K562 (cell line): ENCODE results near the gene STUB1. TPM values are rescaled to one million over a fixed set of nuclear protein-coding genes. Genes with fewer than 3 reads are reported as not detected.
A peak's percentile ranks its signal among the peaks of the same experiment; 100 is the strongest.

Experiments
- BCL6 ChIP-seq: fragments of 250-450 bp; sonication (Bioruptor Pico); IDR thresholded peaks from 2 replicates; pipeline ENCODE4 v1.4.0; 2020
- BMI1 ChIP-seq: fragments of 150-350 bp; IDR thresholded peaks from 2 replicates; pipeline ENCODE4 v1.6.1; 2014; ENCODE audit warnings: low read length
- CBX2 ChIP-seq: fragments of 200-600 bp; sonication (generic); IDR thresholded peaks from one replicate; pipeline ENCODE4 v1.6.1; 2012; ENCODE audit warnings: mild to moderate bottlenecking, low read length, inconsistent platforms; ENCODE audit not compliant: insufficient read depth, poor library complexity, severe bottlenecking
- ELF2 ChIP-seq: fragments of 250-450 bp; sonication (Bioruptor Pico); IDR thresholded peaks from 2 replicates; pipeline ENCODE4 v1.5.0; 2021; ENCODE audit warnings: mild to moderate bottlenecking
- FOXP1 ChIP-seq: sonication (generic); formaldehyde crosslinking; IDR thresholded peaks from 2 replicates; pipeline ENCODE4 v1.8.0; 2022; ENCODE audit warnings: mild to moderate bottlenecking, missing genetic modification reagents
- GABPB1 ChIP-seq: sonication (generic); formaldehyde crosslinking; IDR thresholded peaks from 2 replicates; pipeline ENCODE4 v1.8.0; 2022; ENCODE audit warnings: mild to moderate bottlenecking, missing genetic modification reagents
- HMG20A ChIP-seq: fragments of 450-650 bp; formaldehyde crosslinking; conservative IDR thresholded peaks from 2 replicates; pipeline ENCODE4 v1.4.0; 2020; ENCODE audit warnings: mild to moderate bottlenecking, mixed read lengths
- HMG20B ChIP-seq: fragments of 250-450 bp; sonication (Bioruptor Pico); IDR thresholded peaks from 2 replicates; pipeline ENCODE4 v1.5.0; 2021; ENCODE audit warnings: mild to moderate bottlenecking
- HNRNPL ChIP-seq: fragments of 200-400 bp; formaldehyde crosslinking; IDR thresholded peaks from 2 replicates; pipeline ENCODE4 v1.6.1; 2017; ENCODE audit warnings: low read depth, mild to moderate bottlenecking, low read length
- HNRNPLL ChIP-seq: fragments of 200-400 bp; formaldehyde crosslinking; IDR thresholded peaks from 2 replicates; pipeline ENCODE4 v1.6.1; 2017; ENCODE audit warnings: low read length, low read depth, mild to moderate bottlenecking; ENCODE audit not compliant: poor library complexity, severe bottlenecking
- HOXB6 ChIP-seq: fragments of 250-450 bp; sonication (Bioruptor Pico); IDR thresholded peaks from 2 replicates; pipeline ENCODE4 v1.5.1; 2022; ENCODE audit warnings: mild to moderate bottlenecking, borderline replicate concordance
- KDM2B ChIP-seq: fragments of 250-450 bp; sonication (Bioruptor Pico); IDR thresholded peaks from 2 replicates; pipeline ENCODE4 v1.8.0; 2021; ENCODE audit warnings: mild to moderate bottlenecking, moderate library complexity
- NEUROD1 ChIP-seq: fragments of 150-350 bp; IDR thresholded peaks from 2 replicates; pipeline ENCODE4 v1.6.1; 2014; ENCODE audit warnings: borderline replicate concordance, low read length, low read depth; ENCODE audit not compliant: partially characterized antibody
- NRF1 ChIP-seq, 2 experiments: fragments of 450-650 bp; IDR thresholded peaks in 1 of 2; conservative IDR thresholded peaks in 1 of 2; 2 replicates each; pipeline ENCODE4 v1.6.1; 2014; ENCODE audit warnings: mild to moderate bottlenecking in 2 of 2
- PHF8 ChIP-seq: fragments of 200-600 bp; sonication (generic); IDR thresholded peaks from 2 replicates; pipeline ENCODE4 v1.6.1; 2012; ENCODE audit warnings: mixed run types, mild to moderate bottlenecking, inconsistent platforms, low read length, moderate library complexity, borderline replicate concordance
- RBBP5 ChIP-seq: fragments of 200-600 bp; sonication (generic); IDR thresholded peaks from 2 replicates; pipeline ENCODE4 v1.6.1; 2012; ENCODE audit warnings: borderline replicate concordance, mild to moderate bottlenecking, low read length, control low read depth, inconsistent platforms; ENCODE audit not compliant: insufficient read depth, poor library complexity, severe bottlenecking
- SAP30 ChIP-seq: fragments of 200-600 bp; sonication (generic); IDR thresholded peaks from 2 replicates; pipeline ENCODE4 v1.6.1; 2012; ENCODE audit warnings: borderline replicate concordance, low read depth, mild to moderate bottlenecking, moderate library complexity, low read length, control low read depth, inconsistent platforms; ENCODE audit not compliant: insufficient read depth, poor library complexity, severe bottlenecking
- SPI1 ChIP-seq: IDR thresholded peaks from 2 replicates; pipeline ENCODE4 v1.6.1; 2011; ENCODE audit warnings: low read depth, low read length, control low read depth, borderline replicate concordance
- YY1 ChIP-seq, 3 experiments: IDR thresholded peaks; 2 replicates each; pipeline ENCODE4 v1.6.1; 2011; ENCODE audit warnings: low read length in 2 of 3, mild to moderate bottlenecking in 2 of 3, moderate library complexity in 2 of 3, borderline replicate concordance in 1 of 3, control low read depth in 1 of 3, low read depth in 1 of 3; ENCODE audit not compliant: insufficient read depth in 3 of 3, insufficient replicate concordance in 2 of 3, control insufficient read depth in 1 of 3, insufficient read length in 1 of 3; ENCODE audit errors: extremely low read depth in 1 of 3
- ZFP30 ChIP-seq: fragments of 250-450 bp; sonication (Bioruptor Pico); IDR thresholded peaks from 2 replicates; pipeline ENCODE4 v1.8.0; 2022; ENCODE audit warnings: moderate library complexity, mild to moderate bottlenecking, inconsistent platforms, borderline replicate concordance
- ZNF175 ChIP-seq: fragments of 200-800 bp; sonication (Bioruptor generic); IDR thresholded peaks from 2 replicates; pipeline ENCODE4 v1.6.1; 2016; ENCODE audit warnings: low read depth, mild to moderate bottlenecking, missing genetic modification characterization, missing compliant biosample characterization
- ZNF324 ChIP-seq: fragments of 250-450 bp; sonication (Bioruptor Pico); IDR thresholded peaks from 2 replicates; pipeline ENCODE4 v1.4.0; 2020; ENCODE audit warnings: mild to moderate bottlenecking
- ZNF583 ChIP-seq: fragments of 250-450 bp; sonication (Bioruptor Pico); IDR thresholded peaks from 2 replicates; pipeline ENCODE4 v1.4.0; 2020
- ZNF644 ChIP-seq: fragments of 200-800 bp; sonication (Bioruptor generic); IDR thresholded peaks from 2 replicates; pipeline ENCODE4 v1.6.1; 2016; ENCODE audit warnings: low read depth, missing genetic modification characterization, missing compliant biosample characterization
- polyA plus RNA-seq, 8 experiments: library from polyadenylated mRNA; depleted of rRNA in 4 of 8; stranded (reverse) in 5 of 8; unstranded in 3 of 8; fragments of >200 nt; fragmentation: Nextera tagmentation in 2 of 8; fragmentation: Illumina TruSeq in 1 of 8; extraction: Ambion mirVana in 2 of 8; extraction: Trizol in 1 of 8; gene quantifications; 2 replicates each; pipeline versions ENCODE4 v1.2.1 to v1.2.3, GENCODE V29; 2011 to 2014; ENCODE audit warnings: inconsistent platforms in 1 of 8, missing spikeins in 1 of 8
- total RNA-seq, 7 experiments: library from RNA; depleted of rRNA in 6 of 7; stranded (reverse); fragments of >200 nt in 6 of 7; fragmentation: Illumina TruSeq in 2 of 7; extraction: Trizol in 2 of 7; gene quantifications; 2 replicates each; pipeline versions ENCODE4 v1.2.1 to v1.2.3, GENCODE V29; 2011 to 2021; ENCODE audit warnings: low replicate concordance in 1 of 7
- TF ChIP-seq, protein P1 (sequence below): fragments of 450-650 bp; IDR thresholded peaks from 2 replicates; pipeline ENCODE4 v1.6.1; 2016; ENCODE audit warnings: antibody characterized with exemption

The STUB1 gene
- total and polyA plus RNA-seq, 9 of the 15 experiments (the other 6 are each of a cell fraction or from before 2014, with no cell fraction given), result 10.6 to 251 (median 152) TPM

DNA sequence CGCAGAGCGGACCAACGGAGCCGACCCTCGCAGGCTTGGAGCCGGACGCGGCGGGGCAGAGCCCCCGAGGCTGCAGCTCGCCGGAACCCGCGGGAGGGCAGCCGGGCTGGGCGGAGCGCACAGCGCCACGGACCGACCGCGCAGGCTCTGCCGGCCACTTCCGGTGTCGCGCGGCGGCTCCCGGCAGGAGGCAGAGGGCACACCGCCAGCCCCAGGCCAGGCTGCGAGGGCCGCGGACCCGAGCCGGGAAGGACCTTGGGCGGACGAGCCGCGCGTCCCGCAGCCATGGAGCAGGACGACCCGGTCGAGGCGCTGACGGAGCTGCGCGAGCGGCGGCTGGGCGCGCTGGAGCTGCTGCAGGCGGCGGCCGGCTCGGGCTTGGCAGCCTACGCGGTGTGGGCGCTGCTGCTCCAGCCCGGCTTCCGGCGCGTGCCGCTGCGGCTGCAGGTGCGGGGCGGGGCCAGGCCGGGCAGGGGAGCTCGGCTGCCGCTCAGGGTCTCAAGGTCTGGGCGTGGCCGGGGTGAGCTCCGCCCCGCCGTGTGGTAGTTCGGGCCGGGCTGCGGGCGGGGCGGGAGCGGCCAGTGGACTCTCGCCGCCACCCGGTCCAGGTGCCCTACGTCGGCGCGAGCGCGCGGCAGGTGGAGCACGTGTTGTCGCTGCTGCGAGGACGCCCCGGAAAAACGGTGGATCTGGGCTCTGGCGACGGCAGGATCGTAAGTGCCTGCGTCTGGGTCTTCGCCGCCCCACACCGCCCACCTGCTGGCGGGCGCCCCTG lies 41.0 kb downstream of the STUB1 start, which contains the start of gene ANTKMT (continued):
- TF ChIP-seq, protein P1, sequence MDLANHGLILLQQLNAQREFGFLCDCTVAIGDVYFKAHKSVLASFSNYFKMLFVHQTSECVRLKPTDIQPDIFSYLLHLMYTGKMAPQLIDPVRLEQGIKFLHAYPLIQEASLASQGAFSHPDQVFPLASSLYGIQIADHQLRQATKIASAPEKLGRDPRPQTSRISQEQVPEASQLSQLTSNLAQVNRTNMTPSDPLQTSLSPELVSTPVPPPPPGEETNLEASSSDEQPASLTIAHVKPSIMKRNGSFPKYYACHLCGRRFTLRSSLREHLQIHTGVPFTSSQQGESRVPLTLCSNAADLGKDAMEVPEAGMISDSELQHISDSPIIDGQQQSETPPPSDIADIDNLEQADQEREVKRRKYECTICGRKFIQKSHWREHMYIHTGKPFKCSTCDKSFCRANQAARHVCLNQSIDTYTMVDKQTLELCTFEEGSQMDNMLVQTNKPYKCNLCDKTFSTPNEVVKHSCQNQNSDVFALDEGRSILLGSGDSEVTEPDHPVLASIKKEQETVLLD, result no peak
- TF ChIP-seq BCL6 (CRISPR knock-in tag) (no peak), YY1 (IDR thresholded peaks at IDR 0.05; ENCODE audit: borderline replicate concordance in 1 of 3, control insufficient read depth in 1 of 3, extremely low read depth in 1 of 3, insufficient read depth in 3 of 3, insufficient read length in 1 of 3, insufficient replicate concordance in 2 of 3, low read depth in 1 of 3, low read length in 2 of 3) (peak in 2 of 3 experiments; percentile 16 to 40), ELF2 (CRISPR knock-in tag) (peak; percentile 76; the same call in 1 of the 2 replicates), ZNF583 (CRISPR knock-in tag) (peak; percentile 38; the same call in 1 of the 2 replicates), RBBP5 (peak; percentile 93), HNRNPL (peak; percentile 89), BMI1 (no peak), ZNF644 (no peak), ZNF175 (CRISPR knock-in tag) (no peak), GABPB1 (peak; percentile 94), HNRNPLL (peak; percentile 47), NEUROD1 (no peak), ZNF324 (CRISPR knock-in tag) (no peak), HMG20A (CRISPR knock-in tag) (no peak), HOXB6 (CRISPR knock-in tag) (no peak), CBX2 (no peak), SPI1 (no peak), HMG20B (CRISPR knock-in tag) (no peak), FOXP1 (peak; percentile 41; the same call in 1 of the 2 replicates), ZFP30 (CRISPR knock-in tag) (no peak), PHF8 (peak; percentile 96; the same call in 1 of the 2 replicates), KDM2B (0 out of 2 replicates have a peak, but pooled peaks have one; percentile 65), NRF1 (conservative IDR thresholded peaks at IDR 0.05 in 1 of 2, IDR thresholded peaks at IDR 0.05 in 1 of 2) (peak; percentile 78 to 84; a peak in 3 of 4 replicates), SAP30 (peak; percentile 48)
